GF-D8 (cell line): ENCODE measurements around the gene TMEM123.

Experiments used
- DNase-seq: peaks from one replicate; lab custom pipeline; 2025; lab: John Stamatoyannopoulos, UW

Gene TMEM123

DNA sequence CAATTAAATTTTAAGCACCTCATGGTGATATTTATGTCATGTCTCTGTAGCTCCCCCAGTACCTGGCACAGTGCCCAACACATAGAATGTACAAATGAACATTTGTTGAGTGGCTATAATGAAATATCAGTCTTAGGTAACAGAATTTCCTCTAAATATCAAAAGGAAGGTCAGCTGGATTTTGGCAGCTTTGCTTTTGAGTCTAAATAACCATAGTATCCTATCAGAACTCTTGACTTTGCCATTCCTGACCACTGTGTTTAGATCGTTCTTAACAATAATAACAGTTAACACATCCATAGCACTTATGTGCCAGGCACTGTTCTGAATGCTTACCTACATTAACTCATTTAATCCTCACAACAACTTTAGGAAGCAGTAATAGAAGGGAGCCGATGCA, 26.6 kb downstream of the TMEM123 start:
- no peak for DNase-seq

DNA sequence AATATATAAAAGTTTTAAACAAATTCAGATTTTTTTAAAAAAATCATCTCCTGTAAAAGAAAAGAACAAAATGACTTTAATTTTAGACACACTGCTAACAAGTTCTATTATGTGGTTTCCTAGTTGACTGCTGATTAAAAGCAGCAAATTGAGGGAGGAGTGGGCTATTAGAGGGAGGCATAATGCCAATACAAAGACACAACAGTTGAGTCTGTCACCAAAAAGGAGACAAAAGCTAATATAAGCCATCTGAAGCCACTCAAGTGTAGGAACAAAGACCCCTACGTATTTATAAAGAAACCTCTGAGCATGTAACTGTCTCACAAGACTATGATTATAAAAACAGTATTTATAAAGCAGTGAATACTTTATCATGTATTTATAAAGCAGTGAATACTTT, 28.6 kb downstream of the TMEM123 start:
- DNase-seq, result no peak

DNA sequence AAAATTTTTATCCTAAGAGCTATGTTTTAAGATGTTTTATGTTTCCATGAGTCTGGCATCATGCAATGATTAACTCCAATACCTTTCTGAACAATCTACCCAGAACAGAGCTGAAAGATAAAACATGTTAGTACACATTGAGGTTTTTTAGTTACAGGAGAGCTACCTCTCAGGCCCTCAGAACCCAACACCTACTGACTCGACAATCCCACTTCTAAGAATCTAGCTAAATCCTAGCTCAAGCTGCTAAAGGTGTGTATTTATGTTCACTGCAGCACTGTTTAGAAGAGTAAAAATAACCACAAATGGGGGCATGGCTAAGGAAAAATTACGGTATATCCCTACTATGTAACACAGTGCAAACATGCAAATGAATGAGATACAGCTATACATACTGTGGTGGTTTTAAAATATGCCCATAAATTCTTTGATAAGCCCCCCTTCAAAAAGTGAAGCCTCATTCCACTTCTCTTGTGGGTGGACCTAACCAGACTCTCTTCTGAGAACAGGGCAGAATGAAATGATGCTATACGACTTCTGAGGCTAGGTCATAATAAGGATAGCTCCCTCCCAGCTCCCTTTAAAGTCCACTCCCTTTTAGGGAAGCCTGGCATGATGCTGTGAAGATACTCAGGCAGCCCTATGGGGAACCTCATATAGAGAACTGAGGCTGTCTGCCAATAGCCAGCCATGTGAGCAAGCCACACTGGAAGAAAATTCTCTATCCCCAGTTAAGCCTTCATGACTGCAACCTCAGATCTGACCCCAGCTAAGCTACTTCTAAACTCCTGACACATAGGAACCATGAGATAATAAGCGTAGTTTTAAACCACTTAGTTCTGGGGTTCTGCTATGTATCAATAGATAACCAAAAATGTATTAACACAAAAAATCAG, 29.5 kb downstream of the TMEM123 start:
- no peak for DNase-seq

DNA sequence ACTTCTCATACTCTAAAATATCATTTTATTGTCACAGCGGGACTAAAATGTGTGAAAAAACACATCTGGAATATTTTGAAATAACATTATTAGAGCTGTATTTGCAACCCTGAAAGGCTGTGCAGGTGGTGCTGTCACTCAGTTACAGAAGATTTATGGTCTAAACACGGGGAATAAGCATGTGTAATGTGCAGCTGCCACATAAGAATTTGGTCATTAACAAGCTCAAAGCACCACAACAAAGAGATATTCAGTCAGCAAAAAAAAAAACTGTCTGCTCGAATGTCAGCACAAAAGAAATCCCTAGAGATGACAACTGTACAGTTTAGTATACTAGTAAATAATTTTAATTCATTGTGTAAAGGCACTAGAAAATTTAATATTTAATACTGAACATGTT, 31.3 kb downstream of the TMEM123 start:
- DNase-seq, result no peak

DNA sequence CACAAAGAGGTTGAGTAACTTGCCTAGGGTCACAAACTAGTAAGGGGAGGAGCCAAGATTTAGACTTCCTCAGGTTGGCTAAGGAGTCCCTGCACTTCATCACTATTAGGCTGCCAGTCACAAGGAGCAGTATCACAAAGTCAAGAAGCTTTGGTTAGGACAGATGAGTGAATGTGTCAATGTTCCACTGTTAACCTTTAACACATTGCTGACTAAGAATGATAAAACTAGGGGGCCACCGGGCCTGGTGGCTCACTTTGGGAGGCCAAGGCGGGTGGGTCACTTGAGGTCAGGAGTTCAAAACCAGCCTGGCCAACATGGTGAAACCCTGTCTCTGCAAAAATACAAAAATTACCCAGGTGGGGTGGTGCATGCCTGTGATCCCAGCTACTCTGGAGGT, 32.0 kb downstream of the TMEM123 start:
- DNase-seq, result no peak

DNA sequence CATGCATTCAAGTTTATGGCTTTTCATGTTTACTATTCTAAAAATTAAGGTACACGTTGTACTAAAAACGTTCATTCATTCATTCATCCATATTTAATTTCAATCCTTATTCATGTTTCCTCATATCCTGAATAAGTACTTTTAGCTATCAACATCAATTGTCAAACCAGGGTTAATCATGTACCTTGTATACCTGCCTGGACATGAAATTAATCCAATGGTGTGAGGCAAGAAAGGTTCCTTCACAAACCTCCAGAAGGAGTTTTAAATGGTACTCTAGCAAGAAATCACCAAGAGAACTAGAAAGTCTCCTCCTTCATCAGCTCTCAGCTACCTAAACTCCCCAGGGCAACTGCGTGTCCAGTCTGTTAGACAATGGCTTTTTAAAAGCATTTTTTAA, 33.4 kb downstream of the TMEM123 start:
- no peak for DNase-seq

DNA sequence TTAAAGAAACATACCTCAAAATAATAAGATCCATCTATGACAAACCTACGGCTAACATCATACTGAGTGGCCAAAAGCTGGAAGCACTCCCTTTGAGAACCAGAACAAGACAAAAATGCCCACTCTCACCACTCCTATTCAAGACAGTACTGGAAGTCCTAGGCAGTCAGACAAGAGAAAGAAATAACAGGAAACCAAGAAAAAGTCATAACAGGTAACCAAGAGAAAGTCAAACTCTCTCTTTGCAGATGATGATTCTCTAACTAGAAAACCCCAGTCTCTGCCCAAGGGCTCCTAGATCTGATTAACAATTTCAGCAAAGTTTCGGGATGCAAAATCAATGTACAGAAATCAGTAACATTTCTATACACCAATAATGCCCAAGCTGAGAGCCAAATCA, 35.6 kb downstream of the TMEM123 start:
- DNase-seq, result no peak

DNA sequence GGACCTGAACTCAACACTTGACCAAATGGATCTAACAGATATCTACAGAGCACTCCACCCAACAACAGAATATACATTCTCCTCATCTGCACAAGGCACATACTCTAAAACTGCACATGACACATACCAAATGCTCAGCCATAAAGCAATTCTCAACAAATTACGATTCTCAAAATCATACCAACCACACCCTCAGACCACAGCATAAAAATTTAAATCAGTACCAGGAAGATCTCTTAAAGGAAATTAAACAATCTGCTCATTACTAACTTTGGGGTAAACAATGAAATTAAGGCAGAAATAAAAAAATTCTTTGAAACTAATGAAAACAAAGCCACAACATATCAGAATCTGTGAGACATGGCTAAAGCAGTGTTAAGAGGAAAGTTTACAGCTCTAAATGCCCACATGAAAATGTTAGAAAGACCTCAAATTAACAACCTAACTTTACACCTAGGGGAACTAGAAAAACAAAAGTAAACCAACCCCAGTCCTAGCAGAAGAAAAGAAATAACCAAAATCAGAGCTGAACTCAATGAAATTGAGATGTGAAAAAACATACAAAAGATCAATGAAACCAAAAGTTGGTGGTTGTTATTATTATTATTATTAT, 37.2 kb downstream of the TMEM123 start:
- DNase-seq, result no peak

DNA sequence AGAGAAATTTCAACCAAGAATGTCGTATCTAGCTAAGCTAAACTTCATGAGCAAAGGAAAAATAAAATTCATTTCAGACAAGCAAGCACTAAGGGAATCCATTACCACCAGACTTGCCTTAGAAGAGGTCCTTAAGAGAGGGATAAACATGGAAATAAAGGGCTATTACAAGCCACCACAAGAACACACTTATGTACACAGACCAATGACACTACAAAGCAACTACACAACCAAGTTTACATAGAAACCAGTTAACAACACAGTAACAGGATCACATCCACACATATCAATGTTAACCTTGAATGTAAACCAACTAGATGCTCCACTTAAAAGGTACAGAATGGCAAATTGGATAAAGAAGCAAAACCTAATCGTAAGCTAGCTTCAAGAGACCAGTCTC, 38.0 kb downstream of the TMEM123 start:
- no peak for DNase-seq

DNA sequence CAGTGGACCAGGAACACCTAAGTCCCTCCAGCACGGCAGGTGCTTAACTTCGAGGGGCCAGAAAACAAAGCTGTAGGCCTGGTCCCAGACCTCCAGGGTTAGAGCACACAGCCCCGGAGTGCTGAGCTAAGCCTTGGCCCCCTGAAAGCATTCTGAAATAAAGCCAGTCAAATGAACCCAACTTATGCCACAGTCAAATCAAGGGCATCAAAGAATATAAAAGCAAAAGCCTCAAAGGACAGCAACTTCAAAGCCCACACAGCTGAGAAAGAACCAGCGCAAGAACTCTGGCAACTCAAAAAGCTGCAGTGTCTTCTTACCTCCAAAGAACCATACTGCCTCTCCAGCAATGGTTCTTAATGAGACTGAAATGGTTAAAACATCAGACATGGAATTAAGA, 39.1 kb downstream of the TMEM123 start:
- no peak for DNase-seq

DNA sequence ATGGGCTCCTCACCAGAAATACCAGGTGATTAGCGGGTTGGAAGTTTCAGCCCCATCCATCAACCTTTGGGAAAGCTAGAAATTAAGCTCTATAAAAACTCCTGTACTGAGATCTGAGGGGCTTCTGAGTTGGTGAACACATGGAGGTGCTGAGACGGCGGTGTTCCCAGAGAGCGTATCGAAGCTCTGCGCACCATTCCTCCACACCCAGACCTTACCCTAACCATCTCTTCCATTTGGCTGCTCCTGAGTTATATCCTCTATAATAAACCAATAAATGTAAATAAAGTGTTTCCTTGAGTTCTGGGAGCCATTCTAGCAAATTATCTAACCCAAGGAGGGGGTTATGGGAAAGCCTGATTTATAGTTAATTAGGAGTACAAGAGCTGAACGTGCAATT, 41.4 kb downstream of the TMEM123 start:
- DNase-seq, result no peak

DNA sequence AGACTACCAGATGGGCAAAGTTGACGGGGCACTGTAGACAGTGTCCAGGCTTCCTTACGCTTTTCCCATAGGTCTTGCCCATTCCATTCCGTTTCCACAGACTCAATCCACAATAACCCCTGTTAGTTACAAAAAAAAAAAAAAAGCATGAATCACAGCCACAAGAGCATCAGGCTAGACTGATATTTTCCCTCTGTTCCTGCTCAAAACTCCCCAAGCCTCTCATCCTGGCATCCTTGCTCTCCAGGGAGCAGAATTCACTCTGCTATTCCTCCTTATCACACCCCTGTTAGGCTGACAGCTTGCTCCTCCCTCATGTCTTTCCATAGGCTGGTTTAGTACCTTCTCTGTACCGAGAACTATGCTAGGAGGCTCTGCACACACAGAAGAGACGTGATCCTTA, 42.2 kb downstream of the TMEM123 start:
- DNase-seq, result no peak

DNA sequence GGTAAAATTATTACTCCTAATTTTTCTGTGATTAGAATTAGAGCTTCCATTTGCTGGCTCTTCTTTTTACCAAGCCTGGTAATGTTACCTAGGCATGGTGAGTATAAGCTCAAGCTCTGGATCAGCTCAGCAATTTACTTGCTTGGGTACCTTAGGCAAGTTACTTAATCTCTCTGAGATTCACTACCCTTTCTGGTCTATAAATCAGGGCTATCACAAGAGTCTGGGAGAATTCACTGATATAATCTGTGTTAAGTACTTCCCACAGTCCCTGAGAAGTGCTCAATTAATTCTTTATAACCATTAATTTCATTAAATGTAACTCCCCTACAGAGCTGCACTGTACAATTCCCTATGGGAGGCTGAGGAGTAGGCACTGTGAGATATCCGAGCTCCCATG, 44.2 kb downstream of the TMEM123 start:
- DNase-seq, result no peak

DNA sequence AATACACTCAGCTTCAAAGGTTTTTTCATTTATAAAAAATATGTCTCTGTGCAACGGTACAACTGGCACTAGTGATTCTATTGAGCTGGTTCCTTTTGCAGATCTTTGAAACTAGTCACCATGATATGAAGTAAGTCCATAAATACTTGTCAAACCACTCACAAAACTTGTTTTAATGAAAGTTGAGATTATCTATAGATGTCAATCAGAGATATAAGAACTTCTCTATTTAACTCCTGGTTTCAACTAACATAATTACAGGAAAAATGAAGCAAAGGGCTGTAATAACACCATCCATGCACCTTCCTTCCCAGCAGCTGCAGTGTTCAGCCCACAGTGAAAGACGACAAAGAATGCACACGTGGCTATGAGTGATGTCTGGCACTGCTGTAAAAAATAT, 44.7 kb downstream of the TMEM123 start:
- peak; percentile 84 for DNase-seq

DNA sequence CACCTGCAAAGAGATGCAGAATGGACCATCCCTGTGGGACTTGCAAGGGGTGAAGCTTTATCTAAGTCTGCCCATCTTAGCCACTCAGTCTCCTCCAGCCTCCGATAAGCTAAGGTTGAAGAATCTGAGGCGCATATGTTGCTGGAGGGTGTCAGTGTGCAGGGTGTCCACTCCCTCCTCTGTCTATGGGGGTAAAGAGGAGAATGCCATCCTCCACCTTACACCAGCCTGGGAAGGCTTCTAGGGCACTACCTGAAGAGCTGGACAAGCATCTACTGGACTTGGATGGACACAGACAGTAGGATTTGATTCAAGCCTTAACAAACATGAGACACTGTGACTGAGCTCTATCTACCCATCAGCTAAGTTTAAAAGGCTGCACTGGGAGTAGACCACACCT, 46.5 kb downstream of the TMEM123 start:
- no peak for DNase-seq

DNA sequence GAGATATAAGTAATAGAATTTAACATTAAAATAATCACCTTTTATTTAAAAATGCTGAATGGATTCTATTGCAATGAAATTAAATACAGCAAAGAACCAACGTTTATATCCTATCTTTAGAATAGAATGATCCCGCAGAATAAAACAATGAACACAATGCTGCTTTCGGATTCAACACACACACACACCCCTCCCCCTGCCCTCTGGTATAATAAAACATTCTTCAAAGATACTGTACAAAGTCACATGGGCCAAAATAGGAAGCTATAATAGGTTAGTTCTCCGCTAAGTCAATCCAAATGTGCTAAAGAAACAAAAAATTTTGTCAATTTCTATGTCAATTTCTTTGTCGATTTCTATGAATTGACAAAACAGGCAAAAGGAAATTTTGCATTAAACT, 47.1 kb downstream of the TMEM123 start:
- DNase-seq, result no peak

DNA sequence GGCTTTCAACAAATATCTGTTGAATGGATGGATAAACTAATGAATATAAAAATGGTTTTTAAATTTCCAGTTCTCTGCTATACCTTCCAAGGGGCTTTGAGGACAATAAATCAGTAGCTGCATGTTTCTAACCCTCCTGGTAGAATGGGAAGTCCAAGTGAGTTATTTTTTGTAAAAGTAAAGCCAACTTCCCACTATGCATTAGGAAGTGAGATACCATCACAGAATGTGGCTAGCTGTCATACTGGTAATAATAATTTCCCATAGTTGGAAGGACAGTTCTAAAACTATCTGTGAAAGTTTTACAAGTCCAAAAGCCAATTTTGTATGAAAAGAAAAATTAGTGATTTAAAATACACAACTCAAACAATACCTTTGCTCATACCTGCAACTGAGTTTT, 50.0 kb downstream of the TMEM123 start:
- DNase-seq, result peak; percentile 53

DNA sequence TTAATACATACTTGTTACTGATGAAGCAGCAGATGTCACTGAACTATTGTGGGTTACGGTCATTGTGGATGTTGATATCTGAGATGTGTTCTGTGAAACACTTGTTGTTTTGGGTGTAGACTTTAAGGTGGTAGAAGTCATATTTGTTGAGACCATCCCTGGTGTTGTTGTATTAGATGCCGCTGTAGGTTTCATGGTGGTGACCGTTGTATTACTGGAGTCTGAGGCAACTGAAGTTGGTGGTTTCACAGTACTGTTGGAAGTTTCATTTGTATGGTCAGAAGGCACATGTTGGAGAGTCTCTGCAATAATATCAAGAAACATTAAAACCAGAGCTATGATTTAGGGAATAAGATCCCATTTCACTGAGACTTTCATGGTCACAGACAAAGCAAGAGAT, 50.7 kb downstream of the TMEM123 start:
- DNase-seq, result no peak

DNA sequence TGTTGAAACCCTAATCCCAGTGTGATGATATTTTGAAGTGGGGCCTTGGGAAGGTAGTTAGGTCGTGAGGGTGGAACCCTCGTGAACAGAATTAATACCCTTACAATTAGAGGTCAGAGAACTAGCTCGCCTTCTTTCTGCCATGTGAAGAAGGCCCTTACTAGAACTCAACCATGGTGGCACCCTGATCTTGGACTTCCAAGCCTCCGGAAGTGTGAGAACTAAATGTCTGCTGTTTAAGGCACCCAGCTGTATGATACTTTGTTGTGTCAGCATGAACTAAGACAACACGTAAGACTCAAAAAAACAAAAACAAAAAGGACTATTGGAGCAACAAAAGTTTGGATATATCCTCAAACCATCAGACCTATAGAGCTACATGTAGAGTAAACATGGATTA, 52.0 kb downstream of the TMEM123 start:
- DNase-seq, result no peak

DNA sequence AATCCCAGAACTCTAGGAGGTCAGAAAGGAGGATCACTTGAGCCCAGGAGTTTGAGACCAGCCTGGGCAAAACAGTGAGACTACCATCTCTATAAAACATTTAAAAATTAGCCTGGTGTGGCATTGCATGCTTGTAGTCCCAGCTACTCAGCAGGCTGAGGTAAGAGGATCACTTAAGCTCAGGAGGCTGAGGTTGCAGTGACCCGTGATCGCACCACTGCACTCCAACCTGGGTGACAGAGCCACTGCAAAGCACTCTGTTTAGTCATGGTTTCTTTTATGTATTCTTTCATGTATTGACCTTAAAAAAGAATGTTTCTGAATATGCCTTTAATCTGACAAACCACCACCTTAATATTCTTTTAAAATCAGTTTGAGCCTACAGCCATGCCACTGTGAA, 53.4 kb downstream of the TMEM123 start:
- DNase-seq, result no peak

DNA sequence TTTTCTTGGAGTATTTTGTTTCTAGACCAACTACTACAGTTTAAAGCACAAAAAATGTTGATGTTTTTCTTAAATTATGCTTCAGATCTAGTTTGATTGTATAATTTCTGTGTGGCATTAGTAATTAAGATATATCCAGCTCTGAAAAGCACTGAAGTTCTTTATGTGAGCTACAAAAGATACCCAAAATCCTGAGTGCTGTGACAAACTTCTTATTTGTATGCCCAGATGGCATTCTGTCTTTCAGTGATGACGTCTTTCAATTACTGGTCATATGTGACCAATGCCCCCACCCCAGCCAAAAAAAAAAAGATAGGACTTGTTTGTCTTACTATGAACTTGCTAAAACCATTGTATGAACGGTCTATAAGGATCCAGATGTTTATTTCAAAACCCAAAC, 54.3 kb downstream of the TMEM123 start:
- DNase-seq, result no peak

DNA sequence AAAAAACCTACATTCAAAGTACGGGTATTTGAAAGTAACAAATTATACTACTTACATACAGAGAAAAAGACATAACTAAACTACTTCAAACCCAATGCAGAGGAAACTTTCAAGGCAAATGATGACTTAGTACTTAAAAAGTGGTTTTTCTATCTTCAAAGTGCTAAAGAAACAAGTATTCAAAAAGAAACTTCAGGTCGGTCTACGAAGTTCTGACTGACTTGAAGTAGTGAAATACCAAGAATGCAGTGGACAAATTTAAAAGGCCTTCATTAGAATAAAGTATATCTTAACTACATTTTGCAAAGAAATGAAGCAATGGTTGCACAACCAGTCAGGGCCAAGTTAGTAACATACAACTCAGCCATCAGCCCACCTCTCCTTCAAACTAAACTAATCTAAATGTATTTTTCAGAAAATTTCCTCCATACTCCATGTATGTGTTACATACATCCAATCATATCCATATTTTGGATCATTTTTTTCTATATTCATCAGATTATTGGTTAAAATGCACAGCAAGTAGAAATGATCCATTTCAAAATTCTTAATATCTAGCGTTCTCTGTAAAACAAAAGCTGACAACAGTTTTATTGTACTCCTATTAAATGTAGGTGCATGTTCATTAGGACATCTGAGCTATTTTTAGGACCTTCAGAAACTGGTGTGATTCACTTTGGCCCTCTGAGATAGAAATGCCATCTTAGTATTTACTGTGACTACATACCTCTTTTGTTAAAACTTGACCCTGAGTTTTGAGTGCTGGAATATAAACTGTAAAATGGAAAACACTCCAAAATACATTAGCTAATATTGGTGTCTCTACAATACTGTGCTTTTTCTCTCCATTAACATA, 55.6 kb downstream of the TMEM123 start:
- no peak for DNase-seq
